Heart left ventricle (tissue), 16 donors: Measurements from ENCODE around the gene NEU1. TPM values are rescaled to one million over a fixed set of nuclear protein-coding genes. Genes with fewer than 3 reads are reported as not detected.

Experiments
- ATAC-seq, 4 donors: fragments of 200-7000 bp; cut with Tn5 transposase; one replicate each; pipeline ENCODE4 v1.9.1; 2020 to 2022; ENCODE audit warnings: moderate library complexity in 4 of 4, mild to moderate bottlenecking in 3 of 4, moderate number of reproducible peaks in 1 of 4
- DNase-seq, 5 donors: peaks; one replicate each; pipeline ENCODE4 v3.0.0-alpha.2; 2020
- H3K27ac ChIP-seq, 12 donors: fragments of 200-600 bp; sonication (generic) in 4 of 12; one replicate each; pipeline versions ENCODE4 v1.5.0 to v1.8.0; 2016 to 2022; ENCODE audit warnings: mild to moderate bottlenecking in 2 of 12
- H3K27me3 ChIP-seq, 9 donors: fragments of 200-600 bp; sonication (generic) in 2 of 9; one replicate each; pipeline versions ENCODE4 v1.5.1 to v1.8.0; 2016 to 2022; ENCODE audit warnings: mild to moderate bottlenecking in 3 of 9
- H3K36me3 ChIP-seq, 9 donors: fragments of 200-600 bp; sonication (generic) in 2 of 9; one replicate each; pipeline versions ENCODE4 v1.5.0 to v1.8.0; 2018 to 2022; ENCODE audit warnings: mild to moderate bottlenecking in 2 of 9
- H3K4me1 ChIP-seq, 12 donors: fragments of 200-600 bp; sonication (generic) in 4 of 12; one replicate each; pipeline versions ENCODE4 v1.5.0 to v1.8.0; 2016 to 2022; ENCODE audit warnings: mild to moderate bottlenecking in 3 of 12
- H3K4me3 ChIP-seq, 12 donors: fragments of 200-600 bp; sonication (generic) in 4 of 12; one replicate each; pipeline versions ENCODE4 v1.5.0 to v1.8.0; 2017 to 2022; ENCODE audit warnings: mild to moderate bottlenecking in 9 of 12, moderate library complexity in 4 of 12
- H3K9me3 ChIP-seq, 12 donors: fragments of 200-600 bp; sonication (generic) in 4 of 12; one replicate each; pipeline versions ENCODE4 v1.5.0 to v1.8.0; 2016 to 2022; ENCODE audit warnings: mild to moderate bottlenecking in 1 of 12
- POLR2A ChIP-seq, 2 donors: fragments of 450-650 bp; IDR thresholded peaks; one replicate each; pipeline ENCODE4 v1.6.1; 2017; ENCODE audit warnings: antibody characterized with exemption in 2 of 2, mild to moderate bottlenecking in 2 of 2, moderate library complexity in 2 of 2
- WGBS, 4 donors: extraction: QIAGEN DNeasy Blood & Tissue Kit in 2 of 4; methylation state at CpG; one replicate each; pipeline versions ENCODE4 v1.1.5 to v1.1.7; 2013 to 2018; 5-methylcytosine and 5-hydroxymethylcytosine counted together
- intact Hi-C, 10 donors: fragments of 100-400 bp; cut with DNase I; formaldehyde crosslinking; loops; one replicate each; pipeline versions ENCODE4 v1.11.1 to v1.14.2; 2022
- polyA plus RNA-seq, 2 donors: library from polyadenylated mRNA; stranded (reverse); fragments of 200-250 nt; gene quantifications; one replicate each; pipeline ENCODE4 v1.2.3, GENCODE V29; 2013
- total RNA-seq, 9 donors: library from RNA; depleted of rRNA in 2 of 9; stranded (reverse); fragments of >200 nt in 2 of 9; fragmentation: NEBNext Ultra II Directional in 3 of 9; extraction: Animal tissue kit (Norgen Biotek cat#: 25700) in 3 of 9; gene quantifications; one replicate each; pipeline versions ENCODE4 v1.1.0 to v1.2.4, GENCODE V29; 2016 to 2023
- TF ChIP-seq, protein P1 (sequence below), 12 donors: fragments of 200-600 bp; sonication (generic) in 4 of 12; IDR thresholded peaks; one replicate each; pipeline versions ENCODE4 v1.5.0 to v1.8.0; 2018 to 2022; ENCODE audit warnings: antibody characterized with exemption in 12 of 12, mild to moderate bottlenecking in 5 of 12
- donor health status: ischemic (EF 13 %, LVEDD 7.1; RV severe dilation, severe dysfunction).
- donor health status: healthy with polysubstance abuse.
- donor health status: DM: no; HTN: yes; CAD: no.
- donor health status: DM: no; HTN: no; CAD: no.
- donor health status: ischemic (EF 25% LVEDD 6.9; RV normal size, moderate dysfunction).
- donor health status: ischemic (EF 25% LVEDD 5.7; RV mildly dilated, moderate dysfunction).
- donor health status: healthy.
- donor health status: DM: yes; HTN: yes; CAD: no.
- donor health status: ischemic (EF 35%, LVEDD 5.7; RV mildly dilated, moderate dysfunction).
- donor health status: nonischemic (EF 11% LVEDD 7.7; RV severe dilation, severe dysfunction).
- donor health status: DM: yes; HTN: yes; CAD: no.
- donor health status: PGD.
- donor health status: ischemic (EF 29% LVEDD 5.4; RV normal size, mild dysfunction).
- donor health status: nonischemic (EF 23%, LVEDD 6.1; RV moderate dilation, normal function).

Gene NEU1
- total and polyA plus RNA-seq, 11 donors, result 18.7 to 63.1 (median 27.6) TPM

DNA sequence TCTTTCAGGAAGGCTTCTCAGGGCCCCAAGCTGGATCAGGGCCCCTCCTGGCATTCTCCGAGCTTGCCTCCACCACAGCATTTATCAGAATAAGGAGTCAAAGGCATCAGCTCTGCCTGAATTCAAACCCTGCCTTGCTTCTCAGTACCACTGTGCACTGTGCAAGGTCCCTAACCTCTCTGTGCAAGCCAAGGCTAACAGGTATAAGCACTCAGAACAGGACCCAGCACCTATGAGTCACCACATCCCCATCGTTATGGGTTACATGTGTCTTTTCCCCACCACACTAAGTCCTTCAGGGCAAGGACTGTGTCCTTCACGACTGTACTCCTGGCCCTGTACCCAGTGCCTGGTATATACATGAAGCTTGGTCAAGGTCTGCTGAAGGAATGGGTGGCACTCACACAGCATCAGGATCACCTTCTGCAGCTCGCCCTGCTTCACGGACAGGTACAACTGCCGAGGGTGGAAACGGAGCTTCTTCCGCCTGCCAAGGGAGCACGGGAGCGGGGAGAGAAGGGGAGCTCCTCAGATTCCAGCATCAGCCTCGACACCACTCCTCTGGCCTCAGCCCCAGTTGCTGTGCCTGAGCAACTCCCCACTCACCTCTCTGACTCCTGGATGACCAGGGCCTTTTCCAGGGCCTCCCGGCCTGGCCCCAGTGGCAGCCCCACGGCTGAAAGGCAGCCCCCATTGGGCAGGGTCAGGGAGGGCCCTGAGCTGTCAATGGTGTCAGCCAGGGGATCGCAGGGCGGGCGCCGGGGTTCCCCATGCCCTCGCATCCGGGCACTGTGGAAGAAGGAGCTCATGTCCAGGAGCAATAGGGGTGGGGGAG lies 24.8 kb upstream of the NEU1 start:
- ATAC-seq (no peak), DNase-seq (no peak)
- H3K27me3 ChIP-seq, result no peaks in the 10 kb centered on the region
- no peak overlapping the region for H3K27ac ChIP-seq
- intact Hi-C loops, result no loop called here
- H3K4me1 ChIP-seq, result no peaks in the 10 kb centered on the region
- no peaks in the 10 kb centered on the region for H3K9me3 ChIP-seq
- WGBS, 4 donors, result 90 to 94% (median 92%) methylated on average over 18 to 19 of the region's 19 CpGs
- peaks cover 0 to 96% (median 94%) of the 10 kb centered on the region in 9 donors for H3K36me3 ChIP-seq
- no peak overlapping the region for H3K4me3 ChIP-seq
- TF ChIP-seq POLR2A (IDR thresholded peaks at IDR 0.05), result no peak
- TF ChIP-seq, protein P1, sequence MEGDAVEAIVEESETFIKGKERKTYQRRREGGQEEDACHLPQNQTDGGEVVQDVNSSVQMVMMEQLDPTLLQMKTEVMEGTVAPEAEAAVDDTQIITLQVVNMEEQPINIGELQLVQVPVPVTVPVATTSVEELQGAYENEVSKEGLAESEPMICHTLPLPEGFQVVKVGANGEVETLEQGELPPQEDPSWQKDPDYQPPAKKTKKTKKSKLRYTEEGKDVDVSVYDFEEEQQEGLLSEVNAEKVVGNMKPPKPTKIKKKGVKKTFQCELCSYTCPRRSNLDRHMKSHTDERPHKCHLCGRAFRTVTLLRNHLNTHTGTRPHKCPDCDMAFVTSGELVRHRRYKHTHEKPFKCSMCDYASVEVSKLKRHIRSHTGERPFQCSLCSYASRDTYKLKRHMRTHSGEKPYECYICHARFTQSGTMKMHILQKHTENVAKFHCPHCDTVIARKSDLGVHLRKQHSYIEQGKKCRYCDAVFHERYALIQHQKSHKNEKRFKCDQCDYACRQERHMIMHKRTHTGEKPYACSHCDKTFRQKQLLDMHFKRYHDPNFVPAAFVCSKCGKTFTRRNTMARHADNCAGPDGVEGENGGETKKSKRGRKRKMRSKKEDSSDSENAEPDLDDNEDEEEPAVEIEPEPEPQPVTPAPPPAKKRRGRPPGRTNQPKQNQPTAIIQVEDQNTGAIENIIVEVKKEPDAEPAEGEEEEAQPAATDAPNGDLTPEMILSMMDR (IDR thresholded peaks at IDR 0.05), result no peak

DNA sequence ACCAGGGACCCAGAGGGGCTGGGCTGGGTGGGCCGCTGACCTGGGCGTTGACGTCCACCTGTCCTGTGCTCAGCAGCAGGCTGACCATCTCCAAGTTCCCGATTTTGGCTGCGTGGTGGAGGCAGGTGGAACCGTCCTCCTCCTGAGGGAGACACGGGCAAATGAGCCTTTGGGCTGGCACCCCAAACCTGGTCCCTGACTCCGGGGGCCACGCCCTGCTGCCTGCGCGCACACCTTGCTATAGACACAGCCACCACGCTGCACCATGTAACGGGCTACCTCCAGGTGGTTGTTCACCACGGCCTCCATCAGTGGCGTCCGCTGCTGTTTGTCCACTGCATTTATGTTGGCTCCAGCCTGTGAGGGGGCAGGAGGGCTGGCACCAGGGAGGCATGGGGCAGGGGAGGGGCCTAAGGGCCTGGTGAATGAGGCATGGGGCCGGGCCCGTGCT lies 23.9 kb upstream of the NEU1 start:
- Histone ChIP-seq H3K36me3 (peaks cover 0 to 96% (median 91%) of the 10 kb centered on the region in 9 donors), H3K27ac (no peak overlapping the region), H3K4me3 (no peak overlapping the region), H3K9me3 (no peaks in the 10 kb centered on the region), H3K4me1 (no peaks in the 10 kb centered on the region), H3K27me3 (no peaks in the 10 kb centered on the region)
- no peak for DNase-seq
- no peak for TF ChIP-seq POLR2A (IDR thresholded peaks at IDR 0.05)
- TF ChIP-seq, protein P1 (IDR thresholded peaks at IDR 0.05), result no peak
- WGBS, 4 donors, result 88 to 94% (median 92%) methylated on average over 16 to 18 of the region's 18 CpGs
- ATAC-seq, result no peak
- intact Hi-C loops, result no loop called here

DNA sequence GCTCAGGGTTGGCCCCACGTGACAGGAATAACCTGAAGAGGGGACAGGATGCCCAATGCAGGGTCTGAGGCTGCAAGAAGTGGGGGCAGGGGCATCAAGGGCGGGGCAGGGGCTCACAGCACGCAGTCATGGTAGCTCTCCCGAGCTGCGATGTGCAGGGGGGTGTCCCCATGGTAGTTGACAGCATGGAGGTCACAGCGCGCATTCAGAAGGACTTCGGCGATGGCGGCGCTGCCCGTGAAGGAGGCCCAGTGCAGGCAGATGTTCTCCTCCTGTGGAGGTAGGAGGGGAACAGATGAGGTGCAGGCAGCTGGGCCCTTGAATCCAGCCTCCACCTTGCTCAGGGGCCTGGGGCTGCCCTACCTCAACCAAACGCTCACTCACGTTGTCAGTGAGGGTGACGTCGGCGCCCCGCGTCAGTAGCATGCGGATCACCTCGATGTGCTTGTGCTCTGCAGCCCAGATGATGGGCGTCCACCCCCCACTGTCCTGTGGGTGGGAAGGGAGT lies 22.0 kb upstream of the NEU1 start:
- WGBS, 4 donors, result 92 to 95% (median 95%) methylated on average over 14 to 22 of the region's 22 CpGs
- H3K27ac ChIP-seq, result no peak overlapping the region
- intact Hi-C loops, result no loop called here
- ATAC-seq (no peak), DNase-seq (no peak)
- no peak overlapping the region for H3K4me3 ChIP-seq
- H3K36me3 ChIP-seq, result peaks cover 0 to 99% (median 95%) of the 10 kb centered on the region in 9 donors
- no peaks in the 10 kb centered on the region for H3K27me3 ChIP-seq
- TF ChIP-seq, protein P1 (IDR thresholded peaks at IDR 0.05), result no peak
- no peak for TF ChIP-seq POLR2A (IDR thresholded peaks at IDR 0.05)
- no peaks in the 10 kb centered on the region for H3K4me1 ChIP-seq
- H3K9me3 ChIP-seq, result no peaks in the 10 kb centered on the region

DNA sequence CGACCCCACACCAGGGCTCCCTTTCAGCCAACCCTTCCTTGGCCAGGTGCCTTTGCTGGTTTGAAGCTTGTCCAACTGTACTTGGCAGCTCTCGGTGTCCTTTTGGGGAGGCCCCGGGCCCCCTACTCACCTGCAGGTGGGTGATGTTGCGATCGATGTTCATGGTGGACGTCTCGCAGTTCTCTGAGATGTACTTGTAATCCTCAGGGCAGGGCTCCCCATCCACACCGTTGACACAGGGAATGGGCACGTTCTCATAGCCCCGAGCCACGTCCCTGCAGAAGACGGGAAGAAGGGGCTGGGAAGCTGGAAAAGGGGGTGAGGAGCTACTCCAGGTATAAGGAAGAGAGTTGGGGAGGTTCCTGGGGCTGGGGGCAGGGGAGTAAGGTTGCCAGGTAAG lies 21.1 kb upstream of the NEU1 start:
- TF ChIP-seq POLR2A (IDR thresholded peaks at IDR 0.05), result no peak
- TF ChIP-seq, protein P1 (IDR thresholded peaks at IDR 0.05), result no peak
- 93 to 97% (median 94%) methylated on average over 11 to 12 of the region's 12 CpGs for WGBS, 4 donors
- DNase-seq (no peak), ATAC-seq (no peak)
- no peaks in the 10 kb centered on the region for H3K27me3 ChIP-seq
- no peaks in the 10 kb centered on the region for H3K9me3 ChIP-seq
- no peak overlapping the region for H3K4me3 ChIP-seq
- H3K4me1 ChIP-seq, result no peaks in the 10 kb centered on the region
- peaks cover 0 to 94% (median 87%) of the 10 kb centered on the region in 9 donors for H3K36me3 ChIP-seq
- H3K27ac ChIP-seq, result no peak overlapping the region
- intact Hi-C loops, result no loop called here
